GM13976 (cell line): ENCODE data around the gene TRIO.

Source experiments
- DNase-seq: peaks from one replicate; pipeline ENCODE4 v3.0.0; 2012; ENCODE audit warnings: low spot score
- CTCF ChIP-seq: IDR thresholded peaks from 2 replicates; pipeline ENCODE4 v1.5.1; 2012; ENCODE audit warnings: borderline replicate concordance, mild to moderate bottlenecking; ENCODE audit not compliant: insufficient read depth; ENCODE audit errors: extremely low read depth, missing control alignments, control extremely low read depth
- in situ Hi-C: fragments of 300-500 bp; cut with MboI; formaldehyde crosslinking; loops from one replicate; pipeline ENCODE4 v1.12.0; 2022; ENCODE audit warnings: low sequenced_read_pairs, mixed read lengths, inconsistent platforms; ENCODE audit not compliant: unreplicated experiment

The TRIO gene

GRCh38 chr5:14417792-14418765, 274.9 kb downstream of the TRIO start:
- no peak for TF ChIP-seq CTCF
- no peak for DNase-seq
- in situ Hi-C loops, result no loop called here

- in situ Hi-C loops, result no loop called here
- no peak for DNase-seq
- TF ChIP-seq CTCF, result no peak
These were observed 276.5 kb downstream of the TRIO start for GRCh38 chr5:14419686-14420085.

DNA sequence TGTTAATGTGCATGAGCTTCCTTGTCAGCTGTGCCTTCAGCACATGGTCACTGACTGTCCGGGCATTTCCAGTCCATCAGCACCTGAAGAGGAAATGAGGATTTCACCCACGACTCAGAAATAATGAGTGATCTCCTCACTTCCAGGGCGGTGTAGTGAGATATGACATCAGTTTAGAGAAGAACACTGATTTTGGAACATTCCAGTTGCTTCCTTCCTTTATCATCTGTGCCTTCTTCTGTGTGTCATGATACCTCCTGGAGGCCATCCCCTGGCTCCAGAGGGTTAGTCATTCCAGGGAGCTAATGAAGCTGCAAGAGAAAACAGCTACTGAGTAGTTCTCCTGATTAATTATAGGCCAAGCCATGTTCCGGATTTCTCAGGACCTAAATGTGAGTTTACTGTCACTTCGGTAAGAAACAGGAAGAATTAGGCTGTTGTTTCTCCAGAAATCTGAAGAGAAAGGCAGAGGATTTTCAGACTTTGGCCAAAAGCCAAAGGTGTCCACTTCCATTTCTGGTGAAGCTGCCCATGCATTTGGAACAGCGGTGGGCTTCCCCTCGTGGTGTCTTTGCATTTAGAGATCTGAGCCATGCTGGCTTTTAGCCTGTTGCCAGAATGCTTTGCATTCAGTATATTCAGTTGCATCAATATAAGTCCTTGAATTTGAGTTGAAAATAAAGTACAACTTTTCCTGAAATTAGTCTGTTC, 277.1 kb downstream of the TRIO start:
- in situ Hi-C loops, result no loop called here

DNA sequence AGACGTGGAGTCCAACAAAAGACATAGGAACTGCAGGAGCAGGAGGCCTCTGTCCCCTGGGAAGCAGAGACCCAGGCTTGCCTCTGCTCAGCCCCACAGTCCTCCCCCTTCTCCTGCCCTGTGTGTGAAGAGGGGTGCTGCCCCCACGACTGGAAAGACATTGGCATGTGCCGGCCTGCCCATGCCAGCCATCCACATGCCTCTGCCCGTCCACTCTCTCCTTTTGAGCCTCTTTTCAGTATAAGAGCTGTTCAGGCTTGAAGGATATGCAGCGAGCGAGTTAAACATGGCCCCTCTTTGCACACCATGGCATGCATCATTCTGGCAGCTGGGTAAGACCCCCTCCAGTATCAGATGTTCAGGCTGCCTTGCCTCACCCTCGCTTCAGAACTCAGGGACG, 278.7 kb downstream of the TRIO start:
- in situ Hi-C loops, result no loop called here
- no peak for DNase-seq
- no peak for TF ChIP-seq CTCF

More for the DNA sequence above, 277.1 kb downstream of the TRIO start:
- no peak for DNase-seq
- TF ChIP-seq CTCF, result no peak

GRCh38 chr5:14424011-14424685, 281.0 kb downstream of the TRIO start:
- no peak for DNase-seq
- TF ChIP-seq CTCF, result no peak
- in situ Hi-C loops, result no loop called here

- TF ChIP-seq CTCF, result no peak
- in situ Hi-C loops, result no loop called here
- DNase-seq, result no peak
These were observed 282.4 kb downstream of the TRIO start for GRCh38 chr5:14425559-14425958.
